GM23338 (cell line): Measurements from ENCODE around the gene PPP1R16B. TPM values are rescaled to one million over a fixed set of nuclear protein-coding genes. Genes with fewer than 3 reads are reported as not detected.

Source experiments
- ATAC-seq: fragments of 200-7000 bp; cut with Tn5 transposase; 3 replicates; pipeline ENCODE4 v1.9.1; 2020
- DNase-seq: peaks from one replicate; pipeline ENCODE4 v3.0.0-alpha.2; 2015; ENCODE audit warnings: low spot score
- H2AFZ ChIP-seq: fragments of 200-600 bp; sonication (generic); 2 replicates; pipeline ENCODE4 v1.8.0; 2016; ENCODE audit warnings: antibody characterized with exemption, mild to moderate bottlenecking, moderate library complexity
- H3F3A ChIP-seq: fragments of 200-600 bp; sonication (generic); replicated peaks from 2 replicates; pipeline ENCODE4 v1.8.0; 2017; ENCODE audit warnings: antibody characterized with exemption, mixed run types, low read depth
- H3K27ac ChIP-seq: fragments of 200-600 bp; sonication (generic); 2 replicates; pipeline ENCODE4 v1.6.1; 2016; ENCODE audit warnings: low read depth
- H3K27me3 ChIP-seq: fragments of 200-600 bp; sonication (generic); 2 replicates; pipeline ENCODE4 v1.8.0; 2016; ENCODE audit warnings: mild to moderate bottlenecking, mixed run types, moderate library complexity; ENCODE audit not compliant: insufficient read depth
- H3K36me3 ChIP-seq: fragments of 200-600 bp; sonication (generic); 2 replicates; pipeline ENCODE4 v1.8.0; 2016; ENCODE audit warnings: mild to moderate bottlenecking; ENCODE audit not compliant: insufficient read depth
- H3K4me1 ChIP-seq: fragments of 200-600 bp; sonication (generic); 2 replicates; pipeline ENCODE4 v1.8.0; 2016; ENCODE audit warnings: mild to moderate bottlenecking, moderate library complexity; ENCODE audit not compliant: insufficient read depth
- H3K4me2 ChIP-seq: fragments of 200-600 bp; sonication (generic); 2 replicates; pipeline ENCODE4 v1.7.1; 2017; ENCODE audit warnings: mixed run types
- H3K4me3 ChIP-seq: fragments of 200-600 bp; sonication (generic); 2 replicates; pipeline ENCODE4 v1.6.1; 2016; ENCODE audit warnings: mixed run types
- H3K79me2 ChIP-seq: fragments of 200-600 bp; sonication (generic); replicated peaks from 2 replicates; pipeline ENCODE4 v1.8.0; 2017; ENCODE audit warnings: mild to moderate bottlenecking; ENCODE audit not compliant: insufficient read depth
- H3K9me2 ChIP-seq: fragments of 200-600 bp; sonication (generic); 2 replicates; pipeline ENCODE4 v1.8.0; 2017; ENCODE audit not compliant: insufficient read depth
- H4K20me1 ChIP-seq: fragments of 200-600 bp; sonication (generic); replicated peaks from 2 replicates; pipeline ENCODE4 v1.8.0; 2017; ENCODE audit warnings: mild to moderate bottlenecking; ENCODE audit not compliant: insufficient read depth
- H3K27ac Mint-ChIP-seq: 2 replicates; pipeline ENCODE4 v1.8.0; 2020; ENCODE audit warnings: inconsistent platforms, mild to moderate bottlenecking, moderate library complexity, mixed read lengths
- H3K27me3 Mint-ChIP-seq: 3 replicates; pipeline ENCODE4 v1.8.0; 2022; ENCODE audit warnings: low read depth, mild to moderate bottlenecking, moderate library complexity, mixed read lengths, inconsistent platforms; ENCODE audit not compliant: insufficient read depth, poor library complexity
- H3K36me3 Mint-ChIP-seq: 3 replicates; pipeline ENCODE4 v1.8.0; 2021; ENCODE audit warnings: low read depth, mild to moderate bottlenecking, inconsistent platforms, moderate library complexity, mixed read lengths
- H3K4me1 Mint-ChIP-seq: 3 replicates; pipeline ENCODE4 v1.8.0; 2020; ENCODE audit warnings: mild to moderate bottlenecking, inconsistent platforms, mixed read lengths
- H3K4me3 Mint-ChIP-seq: 3 replicates; pipeline ENCODE4 v1.8.0; 2021; ENCODE audit warnings: moderate library complexity, mild to moderate bottlenecking, inconsistent platforms, mixed read lengths
- H3K9me3 Mint-ChIP-seq: 3 replicates; pipeline ENCODE4 v1.8.0; 2020; ENCODE audit warnings: moderate library complexity, mild to moderate bottlenecking, inconsistent platforms, mixed read lengths
- EZH2 ChIP-seq: fragments of 200-600 bp; sonication (generic); IDR thresholded peaks from one replicate; pipeline ENCODE4 v1.8.0; 2017; ENCODE audit warnings: antibody characterized with exemption, mild to moderate bottlenecking, low read depth; ENCODE audit not compliant: unreplicated experiment
- REST ChIP-seq: IDR thresholded peaks from one replicate; pipeline ENCODE4 v1.6.1; 2018; ENCODE audit warnings: antibody characterized with exemption; ENCODE audit not compliant: unreplicated experiment
- ZNF114 ChIP-seq: fragments of 250-450 bp; sonication (Bioruptor Pico); IDR thresholded peaks from 2 replicates; pipeline ENCODE4 v1.5.0; 2020; ENCODE audit warnings: mild to moderate bottlenecking, moderate library complexity
- ZNF331 ChIP-seq: fragments of 250-450 bp; sonication (Bioruptor Pico); IDR thresholded peaks from 2 replicates; pipeline ENCODE4 v1.5.0; 2020; ENCODE audit warnings: low read depth, mild to moderate bottlenecking, moderate library complexity
- ZNF462 ChIP-seq: fragments of 250-450 bp; sonication (Bioruptor Pico); IDR thresholded peaks from 2 replicates; pipeline ENCODE4 v1.5.0; 2020; ENCODE audit warnings: mild to moderate bottlenecking, moderate library complexity
- polyA plus RNA-seq: library from polyadenylated mRNA; unstranded; fragments of >200 nt; fragmentation: Nextera tagmentation; extraction: Ambion mirVana; gene quantifications from 2 replicates; pipeline ENCODE4 v1.2.1, GENCODE V29; 2016
- total RNA-seq: library from RNA; depleted of rRNA; stranded (reverse); fragments of >200 nt; shearing (Covaris generic); gene quantifications from 2 replicates; pipeline ENCODE4 v1.2.3, GENCODE V29; 2014
- TF ChIP-seq, protein P1 (sequence below), 2 experiments: fragments of 200-600 bp in 1 of 2; sonication (generic) in 1 of 2; conservative IDR thresholded peaks; 2 replicates each; pipeline versions ENCODE4 v1.5.1 to v1.6.1; 2016 to 2017; ENCODE audit warnings: antibody characterized with exemption in 2 of 2, low read depth in 2 of 2, mild to moderate bottlenecking in 2 of 2, moderate library complexity in 1 of 2

PPP1R16B gene
- total and polyA plus RNA-seq, 2 experiments from 2014 or later, result 1.6 to 11.5 TPM

GRCh38 chr20:38907918-38908677, 102.6 kb downstream of the PPP1R16B start:
- Mint-ChIP-seq H3K27me3 (peaks cover 4% of the 10 kb centered on the region), H3K9me3 (no peaks in the 10 kb centered on the region; the same call in 2 of the 3 replicates), H3K4me1 (no peaks in the 10 kb centered on the region), H3K4me3 (no peak overlapping the region), H3K36me3 (peaks cover 19% of the 10 kb centered on the region), H3K27ac (no peak overlapping the region)
- TF ChIP-seq ZNF114 (no peak), ZNF462 (CRISPR knock-in tag) (no peak), REST (no peak), ZNF331 (CRISPR knock-in tag) (no peak), EZH2 (no peak)
- TF ChIP-seq, protein P1, sequence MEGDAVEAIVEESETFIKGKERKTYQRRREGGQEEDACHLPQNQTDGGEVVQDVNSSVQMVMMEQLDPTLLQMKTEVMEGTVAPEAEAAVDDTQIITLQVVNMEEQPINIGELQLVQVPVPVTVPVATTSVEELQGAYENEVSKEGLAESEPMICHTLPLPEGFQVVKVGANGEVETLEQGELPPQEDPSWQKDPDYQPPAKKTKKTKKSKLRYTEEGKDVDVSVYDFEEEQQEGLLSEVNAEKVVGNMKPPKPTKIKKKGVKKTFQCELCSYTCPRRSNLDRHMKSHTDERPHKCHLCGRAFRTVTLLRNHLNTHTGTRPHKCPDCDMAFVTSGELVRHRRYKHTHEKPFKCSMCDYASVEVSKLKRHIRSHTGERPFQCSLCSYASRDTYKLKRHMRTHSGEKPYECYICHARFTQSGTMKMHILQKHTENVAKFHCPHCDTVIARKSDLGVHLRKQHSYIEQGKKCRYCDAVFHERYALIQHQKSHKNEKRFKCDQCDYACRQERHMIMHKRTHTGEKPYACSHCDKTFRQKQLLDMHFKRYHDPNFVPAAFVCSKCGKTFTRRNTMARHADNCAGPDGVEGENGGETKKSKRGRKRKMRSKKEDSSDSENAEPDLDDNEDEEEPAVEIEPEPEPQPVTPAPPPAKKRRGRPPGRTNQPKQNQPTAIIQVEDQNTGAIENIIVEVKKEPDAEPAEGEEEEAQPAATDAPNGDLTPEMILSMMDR (conservative IDR thresholded peaks at IDR 0.05; ENCODE audit: low read depth in 2 of 2), result no peak
- H2AFZ ChIP-seq, result no peak overlapping the region
- no peak for DNase-seq
- H3K9me2 ChIP-seq, result no peaks in the 10 kb centered on the region
- H3K27ac ChIP-seq, result no peak overlapping the region
- H3F3A ChIP-seq, result no peaks in the 10 kb centered on the region
- no peak overlapping the region for H3K4me2 ChIP-seq
- no peaks in the 10 kb centered on the region for H3K4me1 ChIP-seq
- no peaks in the 10 kb centered on the region for H4K20me1 ChIP-seq
- H3K79me2 ChIP-seq, result no peaks in the 10 kb centered on the region
- no peaks in the 10 kb centered on the region for H3K36me3 ChIP-seq
- no peak for ATAC-seq
- H3K27me3 ChIP-seq, result no peaks in the 10 kb centered on the region
- no peak overlapping the region for H3K4me3 ChIP-seq
